GM21381 (cell line): ENCODE measurements around the gene ADPRS.

Experiments used
- ATAC-seq: cut with Tn5 transposase; IDR thresholded peaks from one replicate; pipeline ENCODE4 v1.9.1; 2021; ENCODE audit warnings: mild to moderate bottlenecking, moderate library complexity; ENCODE audit not compliant: unreplicated experiment

The ADPRS gene, protein sequence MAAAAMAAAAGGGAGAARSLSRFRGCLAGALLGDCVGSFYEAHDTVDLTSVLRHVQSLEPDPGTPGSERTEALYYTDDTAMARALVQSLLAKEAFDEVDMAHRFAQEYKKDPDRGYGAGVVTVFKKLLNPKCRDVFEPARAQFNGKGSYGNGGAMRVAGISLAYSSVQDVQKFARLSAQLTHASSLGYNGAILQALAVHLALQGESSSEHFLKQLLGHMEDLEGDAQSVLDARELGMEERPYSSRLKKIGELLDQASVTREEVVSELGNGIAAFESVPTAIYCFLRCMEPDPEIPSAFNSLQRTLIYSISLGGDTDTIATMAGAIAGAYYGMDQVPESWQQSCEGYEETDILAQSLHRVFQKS

DNA sequence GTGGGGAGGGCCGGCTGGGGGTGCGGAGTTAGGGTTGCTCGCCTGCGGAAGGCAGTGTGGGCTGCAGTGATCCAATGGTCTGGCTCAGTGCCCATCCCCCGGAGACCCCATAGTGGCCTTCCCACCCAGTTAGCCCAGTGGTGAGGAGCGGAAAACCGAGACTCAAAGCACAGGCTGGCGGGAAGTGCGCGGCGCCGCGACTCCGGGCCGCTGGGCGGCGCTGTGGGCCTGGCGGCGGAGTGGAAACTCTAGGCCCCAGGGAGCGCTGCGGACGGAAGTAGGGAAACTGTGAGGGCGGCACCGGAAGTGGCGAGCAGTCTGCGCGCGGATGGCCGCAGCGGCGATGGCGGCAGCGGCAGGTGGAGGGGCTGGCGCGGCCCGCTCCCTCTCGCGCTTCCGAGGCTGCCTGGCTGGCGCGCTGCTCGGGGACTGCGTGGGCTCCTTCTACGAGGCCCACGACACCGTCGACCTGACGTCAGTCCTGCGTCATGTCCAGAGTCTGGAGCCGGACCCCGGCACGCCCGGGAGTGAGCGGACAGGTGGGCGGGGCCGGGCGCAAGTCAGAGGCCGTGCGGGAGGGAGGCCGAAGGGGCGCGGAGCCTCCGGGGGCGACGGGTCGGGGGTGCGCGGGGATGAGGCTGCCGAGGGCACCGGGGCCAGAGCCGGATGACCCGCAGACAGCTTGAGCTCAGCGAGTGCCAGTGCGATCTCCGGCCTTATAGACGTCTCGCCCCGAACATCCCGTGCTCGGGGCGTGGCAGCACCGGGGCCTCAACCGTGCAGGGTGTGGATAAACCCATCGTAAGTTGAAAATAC is at the start of gene ADPRS:
ADPRS (plus strand) TSS at position 316 of the 816 bp plus-strand sequence; CDS start at position 329, 13 bp downstream.
- peak; percentile 80 for ATAC-seq

DNA sequence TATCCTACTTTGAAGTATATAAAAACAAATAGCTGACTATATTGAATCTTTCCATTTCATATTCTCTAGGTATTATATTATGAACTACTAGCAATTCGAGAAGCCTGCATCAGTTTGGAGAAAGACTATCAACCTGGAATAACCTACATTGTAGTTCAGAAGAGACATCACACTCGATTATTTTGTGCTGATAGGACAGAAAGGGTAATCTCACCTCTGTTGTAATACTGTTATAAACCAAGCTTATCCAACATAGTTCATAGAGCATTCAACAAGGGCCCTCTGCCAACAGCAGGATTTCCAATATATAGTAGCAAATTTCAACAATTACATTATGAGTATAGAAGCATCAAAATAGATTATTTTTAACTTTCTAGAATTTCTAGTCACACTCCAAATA is 48.5 kb upstream of the ADPRS start:
- ATAC-seq = no peak

DNA sequence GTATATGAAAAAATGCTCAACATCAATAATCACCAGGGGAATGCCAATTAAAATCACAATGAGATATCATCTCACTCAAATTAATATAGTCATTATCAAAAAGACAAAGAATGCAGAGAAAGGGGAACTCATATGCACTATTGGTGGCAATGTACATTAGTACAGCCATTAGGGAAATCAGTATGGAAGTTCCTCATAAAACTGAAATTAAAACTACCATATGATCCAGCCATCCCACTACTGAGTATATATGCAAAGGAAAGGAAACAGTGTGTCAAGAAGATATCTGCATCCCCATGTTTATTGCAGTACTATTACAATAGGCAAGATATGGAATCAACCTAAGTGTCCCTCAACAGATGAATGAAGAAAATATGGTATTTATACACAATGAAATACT is 36.9 kb upstream of the ADPRS start:
- ATAC-seq = no peak

DNA sequence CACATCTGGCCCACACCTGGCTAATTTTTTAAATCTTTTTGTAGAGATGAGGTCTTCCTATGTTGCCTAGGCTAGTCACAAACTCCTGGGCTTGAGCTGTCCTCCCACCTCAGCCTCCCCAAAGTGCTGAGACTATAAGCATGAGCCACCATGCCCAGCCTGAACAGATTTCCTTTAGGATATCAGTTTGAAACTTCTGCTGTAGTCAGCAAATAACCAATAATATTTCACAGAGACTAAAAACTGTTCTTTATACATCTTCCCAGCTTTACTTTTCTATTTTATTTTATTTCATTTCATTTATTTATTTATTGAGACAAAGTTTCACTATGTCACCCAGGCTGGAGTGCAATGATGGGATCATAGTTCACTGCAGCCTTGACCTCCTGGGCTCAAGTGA is 34.7 kb upstream of the ADPRS start:
- ATAC-seq = no peak

DNA sequence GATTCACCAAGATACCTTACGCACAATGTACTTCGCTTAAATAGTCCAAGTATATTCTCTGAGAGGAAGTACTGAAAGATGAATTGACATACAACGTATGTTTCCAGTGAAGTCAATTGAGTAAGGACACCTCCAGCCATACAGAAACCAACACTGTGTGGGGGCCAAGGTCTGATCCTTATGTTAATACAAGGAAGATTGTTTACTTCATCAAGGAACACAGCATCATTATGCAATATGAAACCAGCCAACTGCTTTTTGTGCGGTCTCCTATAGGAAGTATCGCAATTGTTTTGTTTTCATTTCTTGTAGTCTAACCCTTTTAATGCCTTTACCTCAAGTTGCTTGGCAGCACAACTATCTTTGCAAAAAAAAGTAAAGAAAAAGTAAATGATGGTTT is 33.0 kb upstream of the ADPRS start:
- ATAC-seq = no peak

DNA sequence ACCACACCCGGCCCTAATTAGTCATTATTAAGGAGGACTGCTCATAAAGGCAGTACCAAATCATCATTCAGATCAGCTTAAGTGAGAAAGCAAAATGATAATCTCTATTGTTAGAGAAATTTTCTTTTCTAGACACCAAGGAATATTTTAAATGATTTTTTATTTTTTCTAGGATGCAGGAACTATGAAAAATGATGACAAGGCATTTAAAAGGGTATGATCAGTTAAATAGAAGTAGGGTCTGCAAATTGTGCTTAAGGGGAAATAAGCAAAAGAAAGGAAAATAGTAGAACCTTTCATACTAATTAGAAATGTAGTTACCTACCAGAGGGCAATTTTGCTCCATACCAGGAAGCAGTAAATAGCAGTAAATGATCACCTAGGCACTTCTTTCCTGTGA is 26.4 kb upstream of the ADPRS start:
- ATAC-seq = no peak

DNA sequence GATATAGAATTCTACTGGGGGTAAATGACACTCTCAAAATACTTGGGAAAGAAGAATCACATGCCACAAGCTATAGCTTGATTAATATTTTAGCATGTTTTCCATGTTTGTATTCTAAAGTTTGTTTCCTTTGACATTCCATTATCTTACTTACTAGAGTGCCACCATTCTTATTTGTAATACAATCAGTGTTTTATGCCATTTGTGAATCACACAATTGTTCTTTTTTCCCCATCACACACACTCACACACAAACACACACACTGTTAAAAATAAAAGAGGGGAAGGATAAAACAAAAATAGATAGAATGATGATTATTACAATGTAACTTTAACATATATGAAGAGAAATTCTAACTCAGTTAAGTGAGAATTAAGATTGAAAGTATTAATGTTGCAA is 20.8 kb upstream of the ADPRS start:
- ATAC-seq = no peak

DNA sequence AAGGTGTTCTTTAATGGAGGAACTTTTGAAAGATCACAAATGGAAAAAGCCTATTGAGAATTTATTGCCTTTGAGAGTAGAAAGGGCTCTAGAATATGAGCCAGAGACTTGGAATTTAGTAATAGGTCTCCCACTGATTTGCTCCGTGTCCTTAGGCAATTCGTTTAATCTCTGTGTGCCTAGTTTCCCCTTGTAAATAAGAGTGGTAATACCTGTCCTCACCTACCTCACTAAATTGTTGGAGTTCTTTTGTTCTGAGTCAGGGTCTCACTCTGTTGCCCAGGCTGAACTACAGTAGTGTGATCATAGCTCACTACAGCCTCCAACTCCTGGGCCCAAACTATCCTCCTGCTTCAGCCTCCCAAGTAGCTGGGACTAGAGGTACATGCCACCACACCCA is 19.8 kb upstream of the ADPRS start:
- no peak for ATAC-seq

DNA sequence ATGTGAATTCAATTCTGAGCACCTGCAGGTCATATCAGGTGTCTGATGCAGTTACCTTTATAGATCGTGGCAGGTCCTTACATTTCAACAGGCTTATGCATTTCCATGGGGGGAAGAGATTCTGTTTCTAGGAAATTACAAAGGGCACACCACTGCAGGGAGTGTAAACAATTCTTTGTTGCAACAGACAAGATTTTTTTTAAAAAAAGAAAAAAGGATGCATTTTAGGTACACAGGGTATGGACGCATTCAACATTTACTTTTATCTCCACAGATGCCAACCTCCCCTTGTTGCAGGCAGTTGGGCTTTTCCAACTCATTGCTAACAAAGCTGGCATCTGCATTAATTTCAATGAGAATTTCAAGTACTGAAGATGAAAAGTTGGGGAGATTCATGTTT is 18.3 kb upstream of the ADPRS start:
- no peak for ATAC-seq

DNA sequence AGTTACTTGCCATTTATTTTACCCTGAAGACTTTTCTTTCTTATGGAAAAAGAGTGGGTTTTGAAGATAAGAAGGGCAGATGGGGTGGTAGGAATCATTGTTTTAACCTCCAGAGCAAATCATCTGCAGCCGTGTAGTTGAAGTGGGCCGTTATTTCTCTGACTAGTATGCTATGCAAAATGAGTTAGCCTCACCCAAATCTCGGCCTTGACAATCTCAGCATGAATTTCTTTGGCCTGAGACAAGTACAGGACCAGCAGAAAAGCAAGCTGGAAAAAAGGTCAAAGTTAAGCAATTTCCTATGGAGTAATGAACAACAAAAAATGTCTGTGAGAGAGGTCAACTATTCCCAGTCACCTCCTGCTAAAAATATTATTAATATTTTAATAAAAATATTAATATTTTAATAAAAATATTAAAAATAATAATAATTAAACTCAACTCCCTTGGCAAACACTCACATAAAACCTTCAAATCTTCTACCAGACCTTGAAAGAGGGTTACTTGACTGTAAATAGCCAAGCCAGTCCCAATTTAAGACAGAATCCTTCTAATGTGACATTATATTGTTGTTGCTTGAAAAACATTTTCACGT is 11.6 kb upstream of the ADPRS start:
- ATAC-seq = no peak

DNA sequence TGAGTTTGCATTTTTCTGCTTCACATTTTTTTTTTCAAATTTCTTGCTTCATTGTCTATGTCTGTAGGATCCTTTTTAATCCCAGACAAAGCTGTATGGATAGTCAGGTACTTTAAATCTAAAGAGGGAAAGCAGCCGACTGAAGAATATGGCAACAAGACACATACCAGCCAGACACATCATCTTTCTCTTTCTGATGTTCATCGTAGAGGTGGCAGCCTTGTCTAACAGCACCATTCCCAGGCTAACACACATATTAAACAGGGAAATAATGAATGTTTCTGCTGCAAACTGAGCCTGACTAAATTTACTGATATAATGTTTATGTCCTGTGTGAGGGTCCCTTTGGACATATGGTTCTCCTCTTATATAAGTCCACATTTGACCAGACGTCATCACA is 8.5 kb upstream of the ADPRS start:
- ATAC-seq = no peak

DNA sequence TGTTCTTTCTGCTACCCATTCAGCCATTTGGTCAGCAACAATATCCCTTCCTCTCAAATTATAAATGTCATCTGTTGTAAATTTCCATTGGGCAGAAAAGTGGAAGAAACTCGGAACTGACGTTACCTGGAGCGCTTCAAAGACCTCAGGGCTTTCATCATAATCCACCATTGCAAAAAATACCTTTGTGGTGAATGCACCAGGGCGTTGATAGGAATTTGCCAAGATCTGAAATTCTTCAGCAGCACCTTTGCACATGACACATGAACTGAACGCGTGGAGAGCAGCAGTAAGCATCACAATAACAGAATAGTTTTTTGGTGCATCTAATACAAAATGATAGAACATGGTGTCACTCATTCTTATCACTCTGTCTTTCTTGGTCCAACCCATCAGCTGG is 7.9 kb upstream of the ADPRS start:
- ATAC-seq = no peak

DNA sequence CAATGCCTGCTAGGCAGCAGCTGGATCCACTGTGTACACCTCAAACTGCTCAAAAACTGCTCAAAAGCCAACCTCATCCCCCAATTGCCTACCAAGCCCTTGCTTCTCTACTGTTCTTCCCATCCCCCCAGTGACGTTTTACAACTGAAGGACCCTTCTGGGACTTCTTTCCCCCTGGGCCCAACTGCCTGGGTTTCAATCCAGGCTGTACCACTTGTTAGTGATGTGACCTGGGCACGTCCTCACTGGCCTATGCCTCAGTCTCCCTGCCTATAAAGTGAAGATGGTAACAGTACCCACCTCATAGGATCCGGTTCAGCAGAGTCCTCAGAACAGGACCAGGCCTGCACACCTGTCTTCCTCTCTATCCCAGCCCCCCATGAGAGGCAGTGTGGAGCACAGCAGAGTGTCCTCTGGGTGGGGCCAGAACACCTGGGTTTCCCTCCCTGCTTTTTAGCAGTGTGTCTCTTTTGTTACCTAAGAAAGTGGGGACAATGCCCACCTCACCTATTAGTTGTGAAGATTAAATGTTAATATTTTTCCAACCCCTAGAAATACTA is 6.7 kb upstream of the ADPRS start:
- ATAC-seq = no peak

DNA sequence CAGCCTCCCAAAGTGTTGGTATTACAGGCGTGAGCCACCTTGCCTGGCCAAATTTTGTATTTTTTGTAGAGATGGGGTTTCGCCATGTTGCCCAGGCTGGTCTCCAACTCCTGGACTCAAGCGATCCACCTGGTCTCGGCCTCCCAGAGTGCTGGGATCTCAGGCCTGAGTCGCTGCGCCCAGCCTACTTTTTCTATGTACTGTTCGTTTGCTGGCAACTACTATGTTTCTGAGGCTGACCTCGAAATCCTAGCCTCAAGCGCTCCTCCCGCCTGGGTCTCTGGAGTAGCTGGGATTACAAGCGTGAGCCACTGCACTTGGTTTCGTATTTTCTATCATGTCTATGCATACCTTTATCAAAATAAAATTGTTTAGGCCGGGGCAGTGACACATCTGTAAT is 5.5 kb upstream of the ADPRS start:
- no peak for ATAC-seq

DNA sequence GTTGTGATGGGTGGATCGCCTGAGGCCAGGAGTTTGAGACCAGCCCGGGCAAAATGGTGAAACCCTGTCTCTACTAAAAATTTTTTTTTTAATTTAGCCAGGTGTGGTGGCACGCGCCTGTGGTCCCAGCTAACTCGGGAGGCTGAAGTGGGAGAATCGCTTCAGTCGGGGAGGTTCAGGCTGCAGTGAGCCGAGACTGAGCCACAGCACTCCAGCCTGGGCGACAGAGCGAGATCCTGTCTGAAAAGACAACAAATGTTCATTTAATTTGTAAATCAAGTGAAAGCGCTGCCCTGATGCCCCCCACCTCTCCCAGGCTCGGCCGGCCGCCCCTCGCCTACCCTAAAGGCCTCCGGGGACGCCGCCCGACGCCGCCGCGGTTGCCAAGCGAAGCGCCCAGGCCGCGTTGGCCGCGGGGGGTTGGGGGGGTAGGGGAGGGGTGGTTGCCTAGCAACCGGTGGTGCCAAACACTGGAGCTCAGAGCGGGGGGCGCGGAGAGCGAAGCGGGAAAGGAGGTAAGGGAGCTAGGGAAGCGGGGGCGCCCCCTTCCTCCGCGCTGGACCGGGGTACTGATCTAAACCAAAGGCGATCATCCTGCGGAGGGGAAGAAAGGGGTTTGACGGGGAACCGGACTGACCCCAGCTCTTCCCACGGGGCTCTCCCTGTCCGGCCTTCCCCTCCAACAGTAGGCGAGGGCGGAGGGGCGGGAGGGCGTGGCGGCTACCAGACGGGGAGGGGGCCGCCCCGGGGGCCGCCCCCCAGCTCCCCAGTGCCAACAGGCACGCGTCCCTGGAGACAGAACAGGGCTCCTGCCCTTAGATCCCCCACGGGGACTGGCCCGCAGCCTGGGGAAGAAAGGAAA is 4.8 kb upstream of the ADPRS start, which contains the start of gene TEKT2:
TEKT2 (plus strand) TSS at position 460 of the 862 bp plus-strand sequence. CDS start 828 bp downstream, outside the sequence.
- no peak for ATAC-seq

DNA sequence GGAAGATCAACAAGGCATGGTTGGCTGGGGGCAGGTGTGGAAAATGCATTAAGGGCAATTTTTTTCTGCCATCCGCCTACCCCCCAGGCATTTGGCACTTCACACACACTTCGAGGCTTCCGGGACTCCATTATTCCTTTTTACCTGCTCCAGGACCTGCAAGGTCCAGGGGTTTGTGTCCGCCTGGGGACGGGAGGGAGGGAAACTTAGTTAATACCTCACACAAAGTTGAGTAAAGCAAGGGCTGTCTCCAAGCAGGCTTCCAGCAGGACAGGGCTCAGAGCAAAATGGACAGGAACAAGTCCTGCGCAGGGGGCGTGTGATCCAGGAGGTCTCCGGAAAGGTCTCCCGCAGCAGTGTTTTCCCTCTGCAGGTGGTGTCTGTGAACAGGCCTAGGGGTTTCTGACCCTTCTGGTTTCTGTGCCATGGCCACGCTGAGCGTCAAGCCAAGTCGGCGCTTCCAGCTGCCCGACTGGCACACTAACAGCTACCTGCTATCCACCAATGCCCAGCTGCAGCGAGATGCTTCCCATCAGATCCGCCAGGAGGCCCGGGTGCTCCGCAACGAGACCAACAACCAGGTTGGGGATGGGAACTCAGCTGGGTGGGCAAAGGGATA is 4.1 kb upstream of the ADPRS start:
- no peak for ATAC-seq

DNA sequence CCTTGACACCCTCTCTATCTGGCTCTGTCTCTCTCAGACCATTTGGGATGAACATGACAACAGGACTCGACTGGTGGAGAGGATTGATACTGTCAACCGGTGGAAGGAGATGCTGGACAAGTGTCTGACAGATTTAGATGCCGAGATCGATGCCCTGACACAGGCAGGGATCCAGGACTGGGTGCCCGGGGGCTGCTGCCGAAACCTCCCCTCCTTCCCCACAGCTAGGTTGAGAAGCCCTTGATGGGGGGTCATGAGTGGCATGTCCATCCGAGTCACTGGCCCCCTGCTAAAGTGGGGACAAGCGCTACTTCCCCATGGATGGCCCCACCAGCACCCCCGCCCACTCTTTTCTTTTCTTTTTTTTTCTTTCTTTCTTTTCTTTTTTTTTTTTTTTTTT is 3.6 kb upstream of the ADPRS start:
- ATAC-seq = no peak

DNA sequence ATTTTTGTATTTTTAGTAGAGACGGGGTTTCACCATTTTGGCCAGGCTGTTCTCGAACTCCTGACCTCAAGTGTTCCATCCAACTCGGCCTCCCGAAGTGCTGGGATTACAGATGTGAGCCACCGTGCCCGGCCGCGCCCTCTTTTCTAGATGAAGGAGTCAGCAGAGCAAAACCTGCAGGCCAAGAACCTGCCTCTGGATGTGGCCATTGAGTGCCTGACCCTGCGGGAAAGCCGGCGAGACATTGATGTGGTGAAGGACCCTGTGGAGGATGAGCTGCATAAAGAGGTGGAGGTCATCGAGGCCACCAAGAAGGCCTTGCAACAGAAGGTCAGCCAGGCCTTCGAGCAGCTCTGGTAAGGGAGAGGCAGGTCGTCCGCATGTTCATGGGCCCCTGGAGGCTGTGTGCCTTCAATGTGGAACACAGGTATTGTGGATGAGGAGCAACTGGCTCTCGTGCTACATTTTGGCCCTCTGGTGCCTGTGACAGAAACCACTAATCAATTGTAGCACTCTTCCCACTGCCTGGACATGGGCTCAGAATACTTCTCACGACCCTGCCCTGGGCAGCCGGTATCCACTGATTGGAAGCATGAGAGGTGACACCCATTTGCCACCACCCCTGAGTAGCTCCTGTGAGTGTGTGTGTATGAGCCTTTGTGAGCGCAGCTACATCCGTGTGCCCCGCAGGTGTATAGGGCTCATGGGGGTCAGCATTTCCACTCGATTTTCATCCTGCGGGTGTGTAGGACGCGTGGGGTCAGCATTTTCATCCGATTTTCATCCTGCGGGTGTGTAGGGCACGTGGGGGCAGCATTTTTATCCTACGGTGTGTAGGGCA is 2.8 kb upstream of the ADPRS start:
- ATAC-seq = no peak

DNA sequence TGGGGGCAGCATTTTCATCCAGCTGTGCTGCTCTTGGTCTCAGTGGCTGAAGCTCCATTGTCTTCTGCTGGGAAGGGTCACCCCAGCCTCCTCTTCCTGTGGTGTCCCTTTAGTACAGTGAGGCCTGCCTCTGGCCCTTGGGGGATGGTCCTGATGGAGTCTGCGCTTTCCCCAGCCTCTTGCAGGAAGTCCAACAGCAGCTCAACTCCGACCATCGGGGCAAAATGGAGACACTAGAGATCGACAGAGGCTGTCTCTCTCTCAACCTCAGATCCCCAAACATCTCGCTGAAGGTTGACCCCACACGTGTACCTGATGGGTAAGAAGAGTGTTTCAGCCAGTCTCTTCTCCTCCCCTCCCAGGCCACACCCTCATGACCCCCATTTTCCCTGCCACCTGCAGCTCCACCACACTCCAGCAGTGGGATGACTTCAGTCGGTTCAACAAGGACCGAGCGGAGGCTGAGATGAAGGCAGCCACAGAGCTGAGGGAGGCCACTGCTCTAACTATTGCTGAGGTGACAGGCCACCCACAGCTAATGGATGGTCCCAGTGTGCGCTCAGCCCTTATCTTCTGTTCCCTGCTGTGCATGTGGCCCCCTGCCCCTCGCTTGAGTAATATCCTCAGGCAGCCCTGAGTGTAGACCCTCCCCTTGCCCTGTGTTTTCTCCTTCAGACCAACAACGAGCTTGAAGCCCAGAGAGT is 2.0 kb upstream of the ADPRS start:
- ATAC-seq = no peak
